Neuron (in vitro differentiated cells): ENCODE data around the gene TRIM13.
"Not testable (repeated sequence)": the region's sequence is repeated elsewhere in the genome, so short reads cannot be mapped to it uniquely, and the experiment has no call there.

Experiments
- H2AFZ ChIP-seq: one replicate; pipeline ENCODE4 v1.6.1; 2013; ENCODE audit warnings: low read depth, mild to moderate bottlenecking, inconsistent platforms, low read length, moderate library complexity
- H3K27me3 ChIP-seq: one replicate; pipeline ENCODE4 v1.6.1; 2013; ENCODE audit warnings: low read length; ENCODE audit not compliant: insufficient read depth
- H3K36me3 ChIP-seq: one replicate; pipeline ENCODE4 v1.6.1; 2013; ENCODE audit warnings: low read length; ENCODE audit not compliant: insufficient read depth
- H3K4me1 ChIP-seq: one replicate; pipeline ENCODE4 v1.6.1; 2013; ENCODE audit warnings: low read length; ENCODE audit not compliant: insufficient read depth
- H3K4me3 ChIP-seq: 2 replicates; pipeline ENCODE4 v1.5.1; 2013; ENCODE audit warnings: mild to moderate bottlenecking, low read length, moderate library complexity
- H3K9me3 ChIP-seq: one replicate; pipeline ENCODE4 v1.6.1; 2013; ENCODE audit warnings: low read length

TRIM13 gene, protein sequence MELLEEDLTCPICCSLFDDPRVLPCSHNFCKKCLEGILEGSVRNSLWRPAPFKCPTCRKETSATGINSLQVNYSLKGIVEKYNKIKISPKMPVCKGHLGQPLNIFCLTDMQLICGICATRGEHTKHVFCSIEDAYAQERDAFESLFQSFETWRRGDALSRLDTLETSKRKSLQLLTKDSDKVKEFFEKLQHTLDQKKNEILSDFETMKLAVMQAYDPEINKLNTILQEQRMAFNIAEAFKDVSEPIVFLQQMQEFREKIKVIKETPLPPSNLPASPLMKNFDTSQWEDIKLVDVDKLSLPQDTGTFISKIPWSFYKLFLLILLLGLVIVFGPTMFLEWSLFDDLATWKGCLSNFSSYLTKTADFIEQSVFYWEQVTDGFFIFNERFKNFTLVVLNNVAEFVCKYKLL

GRCh38 chr13:49996951-49997895 lies at the start of gene TRIM13:
TSS of gene TRIM13 (plus strand) at chr13:49997042. CDS start at chr13:50011941, 14,899 bp downstream.
- Histone ChIP-seq H3K9me3 (no peaks in the 10 kb centered on the region), H3K27me3 (no peaks in the 10 kb centered on the region), H2AFZ (peak within 1 kb of the TSS; percentile 95), H3K4me3 (peak within 1 kb of the TSS; percentile 76), H3K36me3 (peaks cover 32% of the 10 kb centered on the region), H3K4me1 (peaks cover 17% of the 10 kb centered on the region)

GRCh38 chr13:49948777-49949270 lies 48.0 kb upstream of the TRIM13 start:
- not testable (repeated sequence) for H3K4me3 ChIP-seq, H3K36me3 ChIP-seq, H3K4me1 ChIP-seq, H3K27me3 ChIP-seq, H2AFZ ChIP-seq, H3K9me3 ChIP-seq

DNA sequence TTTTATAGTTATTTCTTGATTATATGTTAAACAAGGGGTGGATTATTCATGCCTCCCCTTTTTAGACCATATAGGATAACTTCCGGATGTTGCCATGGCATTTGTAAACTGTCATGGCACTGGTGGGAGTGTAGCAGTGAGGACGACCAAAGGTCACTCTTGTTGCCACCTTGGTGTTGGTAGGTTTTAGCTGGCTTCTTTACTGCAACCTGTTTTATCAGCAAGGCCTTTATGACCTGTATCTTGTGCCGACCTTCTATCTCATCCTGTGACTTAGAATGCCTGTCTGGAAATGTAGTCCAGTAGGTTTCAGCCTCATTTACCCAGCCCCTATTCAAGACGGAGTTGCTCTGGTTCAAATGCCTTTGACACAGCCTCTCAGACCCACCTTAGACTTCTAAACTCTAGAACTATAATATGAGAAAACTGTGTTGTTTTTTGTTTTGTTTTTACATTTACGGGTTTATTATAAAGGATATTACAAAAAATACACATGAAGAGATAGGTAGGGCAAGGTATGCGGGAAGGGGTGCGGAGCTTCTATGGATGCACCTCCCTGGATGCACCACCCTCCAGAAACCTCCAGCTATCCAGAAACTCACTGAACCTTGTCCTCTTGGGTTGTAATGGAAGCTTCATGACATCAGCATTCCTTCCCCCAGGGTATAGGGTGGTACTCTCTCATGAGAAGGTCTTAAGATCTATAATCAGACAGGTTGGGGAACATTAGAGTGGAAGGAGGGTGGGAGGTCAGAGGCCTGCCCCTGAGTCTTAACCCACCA lies 44.9 kb upstream of the TRIM13 start:
- Histone ChIP-seq H2AFZ (no peak overlapping the region), H3K27me3 (no peaks in the 10 kb centered on the region), H3K9me3 (no peaks in the 10 kb centered on the region), H3K4me3 (no peak overlapping the region), H3K4me1 (no peaks in the 10 kb centered on the region), H3K36me3 (no peaks in the 10 kb centered on the region)

DNA sequence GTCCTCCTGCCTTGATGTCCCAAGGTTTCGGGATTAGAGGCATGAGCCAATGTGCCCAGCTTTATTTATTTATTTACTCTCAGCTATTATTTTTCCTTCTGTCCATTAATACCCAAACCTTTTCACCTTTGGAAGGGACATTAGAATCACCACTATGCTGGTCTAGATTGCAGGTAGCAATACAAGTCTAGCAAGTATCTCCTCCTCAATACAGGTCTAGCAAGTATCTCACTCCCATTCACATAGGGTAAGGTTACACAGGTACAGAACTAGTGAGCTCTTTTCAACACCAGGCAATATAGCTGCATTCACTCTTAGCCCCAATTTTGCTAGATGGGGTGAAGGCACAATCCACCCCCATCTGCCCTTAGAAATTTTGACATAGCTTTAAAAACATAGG lies 43.3 kb upstream of the TRIM13 start:
- Histone ChIP-seq H3K4me3 (no peak overlapping the region), H3K27me3 (no peaks in the 10 kb centered on the region), H3K36me3 (no peaks in the 10 kb centered on the region)

GRCh38 chr13:49954674-49955455 lies 42.0 kb upstream of the TRIM13 start:
- no peaks in the 10 kb centered on the region for H3K4me1 ChIP-seq
- H3K9me3 ChIP-seq: peaks cover 1% of the 10 kb centered on the region
- H3K27me3 ChIP-seq: no peaks in the 10 kb centered on the region
- no peak overlapping the region for H3K4me3 ChIP-seq
- no peak overlapping the region for H2AFZ ChIP-seq
- no peaks in the 10 kb centered on the region for H3K36me3 ChIP-seq

More for the DNA sequence above, 43.3 kb upstream of the TRIM13 start:
- Histone ChIP-seq H3K9me3 (no peaks in the 10 kb centered on the region), H3K4me1 (no peaks in the 10 kb centered on the region), H2AFZ (no peak overlapping the region)

- Histone ChIP-seq H2AFZ (no peak overlapping the region), H3K4me1 (no peaks in the 10 kb centered on the region), H3K36me3 (no peaks in the 10 kb centered on the region), H3K9me3 (peaks cover 3% of the 10 kb centered on the region), H3K4me3 (no peak overlapping the region), H3K27me3 (no peaks in the 10 kb centered on the region)
Measured at GRCh38 chr13:49956131-49956530, 40.7 kb upstream of the TRIM13 start.

- H3K4me1 ChIP-seq: no peaks in the 10 kb centered on the region
- no peaks in the 10 kb centered on the region for H3K27me3 ChIP-seq
- H2AFZ ChIP-seq: no peak overlapping the region
- no peaks in the 10 kb centered on the region for H3K36me3 ChIP-seq
- peaks cover 5% of the 10 kb centered on the region for H3K9me3 ChIP-seq
- no peak overlapping the region for H3K4me3 ChIP-seq
Measured at GRCh38 chr13:49958321-49958720, 38.5 kb upstream of the TRIM13 start.

GRCh38 chr13:49967456-49967855 lies 29.4 kb upstream of the TRIM13 start:
- H3K36me3 ChIP-seq: no peaks in the 10 kb centered on the region
- H3K4me1 ChIP-seq: no peaks in the 10 kb centered on the region
- no peak overlapping the region for H2AFZ ChIP-seq
- no peaks in the 10 kb centered on the region for H3K27me3 ChIP-seq
- no peak overlapping the region for H3K4me3 ChIP-seq
- peaks cover 5% of the 10 kb centered on the region for H3K9me3 ChIP-seq

GRCh38 chr13:49972709-49973108 lies 24.1 kb upstream of the TRIM13 start:
- Histone ChIP-seq H3K9me3 (no peaks in the 10 kb centered on the region), H3K4me3 (no peak overlapping the region), H3K27me3 (no peaks in the 10 kb centered on the region), H3K36me3 (peaks cover 4% of the 10 kb centered on the region), H2AFZ (no peak overlapping the region), H3K4me1 (no peaks in the 10 kb centered on the region)

DNA sequence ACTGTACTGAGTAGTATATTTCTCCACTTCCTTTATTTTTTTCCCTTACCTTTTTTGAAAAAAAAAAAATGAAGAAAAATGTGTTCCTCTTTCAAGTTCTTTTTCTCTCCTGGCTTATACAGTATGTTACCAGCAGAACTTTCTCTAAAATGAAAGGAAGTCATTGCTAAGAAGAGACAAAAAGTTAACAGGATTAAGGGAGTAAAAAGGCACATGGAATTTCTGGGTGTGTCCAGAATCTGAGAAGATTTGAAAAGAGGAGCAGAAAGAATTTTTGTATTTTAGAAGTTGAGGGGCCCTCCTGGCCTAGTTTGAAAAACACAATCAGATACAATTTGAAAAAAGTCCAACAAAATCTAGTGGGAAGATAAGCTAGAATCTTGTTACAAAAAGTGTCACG lies 21.0 kb upstream of the TRIM13 start:
- Histone ChIP-seq H3K4me1 (no peaks in the 10 kb centered on the region), H3K27me3 (no peaks in the 10 kb centered on the region), H3K9me3 (no peaks in the 10 kb centered on the region), H3K4me3 (no peak overlapping the region), H3K36me3 (peaks cover 4% of the 10 kb centered on the region), H2AFZ (no peak overlapping the region)

- H3K4me1 ChIP-seq: no peaks in the 10 kb centered on the region
Measured at GRCh38 chr13:49976314-49977258, 20.3 kb upstream of the TRIM13 start.

More at GRCh38 chr13:49976314-49977258, 20.3 kb upstream of the TRIM13 start:
- peaks cover 4% of the 10 kb centered on the region for H3K36me3 ChIP-seq
- no peaks in the 10 kb centered on the region for H3K27me3 ChIP-seq
- no peaks in the 10 kb centered on the region for H3K9me3 ChIP-seq
- H3K4me3 ChIP-seq: no peak overlapping the region
- H2AFZ ChIP-seq: no peak overlapping the region
